LNCAP (cell line): Measurements from ENCODE around the gene UGT1A5.

Experiments used
- TF ChIP-seq, protein P1 (sequence below): fragments of 450-650 bp; IDR thresholded peaks from 2 replicates; pipeline ENCODE4 v1.5.1; 2017; ENCODE audit warnings: mild to moderate bottlenecking

The UGT1A5 gene

GRCh38 chr2:233798335-233799086 is 85.8 kb downstream of the UGT1A5 start:
- TF ChIP-seq, protein P1, sequence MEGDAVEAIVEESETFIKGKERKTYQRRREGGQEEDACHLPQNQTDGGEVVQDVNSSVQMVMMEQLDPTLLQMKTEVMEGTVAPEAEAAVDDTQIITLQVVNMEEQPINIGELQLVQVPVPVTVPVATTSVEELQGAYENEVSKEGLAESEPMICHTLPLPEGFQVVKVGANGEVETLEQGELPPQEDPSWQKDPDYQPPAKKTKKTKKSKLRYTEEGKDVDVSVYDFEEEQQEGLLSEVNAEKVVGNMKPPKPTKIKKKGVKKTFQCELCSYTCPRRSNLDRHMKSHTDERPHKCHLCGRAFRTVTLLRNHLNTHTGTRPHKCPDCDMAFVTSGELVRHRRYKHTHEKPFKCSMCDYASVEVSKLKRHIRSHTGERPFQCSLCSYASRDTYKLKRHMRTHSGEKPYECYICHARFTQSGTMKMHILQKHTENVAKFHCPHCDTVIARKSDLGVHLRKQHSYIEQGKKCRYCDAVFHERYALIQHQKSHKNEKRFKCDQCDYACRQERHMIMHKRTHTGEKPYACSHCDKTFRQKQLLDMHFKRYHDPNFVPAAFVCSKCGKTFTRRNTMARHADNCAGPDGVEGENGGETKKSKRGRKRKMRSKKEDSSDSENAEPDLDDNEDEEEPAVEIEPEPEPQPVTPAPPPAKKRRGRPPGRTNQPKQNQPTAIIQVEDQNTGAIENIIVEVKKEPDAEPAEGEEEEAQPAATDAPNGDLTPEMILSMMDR = no peak

- TF ChIP-seq, protein P1 = no peak
Measured at GRCh38 chr2:233799087-233799665, 86.5 kb downstream of the UGT1A5 start.

DNA sequence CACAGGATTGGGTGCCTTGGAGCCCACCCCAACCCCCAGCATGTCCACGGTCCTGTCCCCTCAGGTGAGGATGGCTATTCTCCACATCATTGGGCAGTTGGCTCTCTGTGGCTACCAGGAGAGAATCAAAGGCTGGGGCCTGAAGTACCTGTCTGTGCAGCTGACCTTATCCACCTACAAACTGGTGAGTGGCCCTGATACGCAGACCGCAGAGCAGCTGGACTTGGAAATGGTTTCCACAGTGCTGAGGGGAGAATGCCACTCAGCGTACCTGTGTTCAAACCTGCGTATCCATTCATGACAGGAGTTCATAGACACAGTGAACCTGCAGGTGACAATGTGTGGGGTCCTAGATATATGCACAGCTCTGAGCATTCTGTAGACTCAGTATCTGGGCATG is 87.0 kb downstream of the UGT1A5 start:
- TF ChIP-seq, protein P1 = no peak

GRCh38 chr2:233800208-233800607 is 87.5 kb downstream of the UGT1A5 start:
- TF ChIP-seq, protein P1 = no peak

DNA sequence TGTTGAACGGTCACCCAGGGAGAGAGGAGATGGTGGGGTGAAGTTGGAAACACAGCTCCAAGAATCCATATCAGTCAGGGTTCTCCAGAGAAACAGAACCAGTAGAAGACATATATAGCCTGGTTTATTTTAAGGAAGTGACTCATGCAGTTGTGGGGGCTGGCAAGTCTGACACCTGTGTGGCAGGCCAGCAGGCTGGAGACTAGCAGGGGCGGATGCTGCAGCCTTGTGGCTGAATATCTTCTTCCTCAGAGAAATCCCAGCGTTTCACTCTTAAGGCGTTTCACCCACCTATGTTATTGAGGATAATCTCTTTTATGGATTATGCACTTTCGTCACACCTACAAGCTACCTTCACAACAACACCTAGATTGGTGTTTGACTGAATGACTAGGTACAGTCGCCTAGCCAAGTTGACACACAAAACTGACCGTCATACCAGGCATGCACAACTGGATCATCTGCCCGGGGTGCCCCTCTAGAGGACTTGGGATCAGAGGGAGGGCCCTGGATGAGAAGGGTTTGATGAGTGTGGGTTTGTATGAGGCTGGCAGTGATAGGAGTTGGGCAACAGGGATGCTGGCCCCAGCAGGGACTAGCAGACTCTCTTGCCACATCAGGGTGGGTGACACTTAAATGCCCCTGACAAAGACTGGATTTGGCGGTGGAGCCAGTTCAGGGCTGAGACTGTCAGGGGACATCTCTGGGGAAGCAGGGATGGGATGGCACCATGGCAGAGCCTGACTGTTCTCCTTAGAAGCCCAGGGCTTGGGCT is 88.8 kb downstream of the UGT1A5 start:
- TF ChIP-seq, protein P1 = no peak

DNA sequence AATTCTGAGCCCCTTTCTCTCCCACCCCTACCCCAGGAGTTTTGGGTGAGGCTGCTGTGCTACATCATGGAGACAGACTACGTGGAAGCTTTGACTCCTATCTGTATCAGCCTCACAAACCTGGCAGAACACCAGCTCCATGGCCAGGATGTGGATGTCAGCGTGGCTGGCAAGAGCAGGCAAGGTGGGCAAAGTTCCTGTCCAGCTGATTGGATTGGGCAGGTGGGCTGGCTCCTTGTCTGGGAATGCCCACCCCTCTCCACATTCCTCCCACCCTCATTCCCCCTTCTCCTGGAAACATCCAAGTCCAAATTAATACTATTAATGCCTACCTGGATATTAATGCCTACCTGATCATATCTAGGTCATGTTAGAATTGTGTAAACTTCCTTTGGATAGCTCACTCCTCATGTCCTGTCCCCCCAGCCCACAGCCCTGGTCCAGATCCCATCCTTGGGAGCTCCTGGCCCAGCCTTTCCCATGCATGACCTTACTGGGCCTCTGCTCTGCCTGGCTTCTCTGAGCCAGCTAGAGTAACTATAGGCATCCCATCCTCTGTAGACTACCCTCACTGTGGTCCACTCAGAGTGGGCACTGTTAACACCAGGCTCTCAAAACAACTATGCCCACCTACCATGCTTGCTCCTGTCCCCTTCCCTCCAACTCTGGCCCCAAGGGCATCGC is 89.6 kb downstream of the UGT1A5 start:
- TF ChIP-seq, protein P1 = no peak

DNA sequence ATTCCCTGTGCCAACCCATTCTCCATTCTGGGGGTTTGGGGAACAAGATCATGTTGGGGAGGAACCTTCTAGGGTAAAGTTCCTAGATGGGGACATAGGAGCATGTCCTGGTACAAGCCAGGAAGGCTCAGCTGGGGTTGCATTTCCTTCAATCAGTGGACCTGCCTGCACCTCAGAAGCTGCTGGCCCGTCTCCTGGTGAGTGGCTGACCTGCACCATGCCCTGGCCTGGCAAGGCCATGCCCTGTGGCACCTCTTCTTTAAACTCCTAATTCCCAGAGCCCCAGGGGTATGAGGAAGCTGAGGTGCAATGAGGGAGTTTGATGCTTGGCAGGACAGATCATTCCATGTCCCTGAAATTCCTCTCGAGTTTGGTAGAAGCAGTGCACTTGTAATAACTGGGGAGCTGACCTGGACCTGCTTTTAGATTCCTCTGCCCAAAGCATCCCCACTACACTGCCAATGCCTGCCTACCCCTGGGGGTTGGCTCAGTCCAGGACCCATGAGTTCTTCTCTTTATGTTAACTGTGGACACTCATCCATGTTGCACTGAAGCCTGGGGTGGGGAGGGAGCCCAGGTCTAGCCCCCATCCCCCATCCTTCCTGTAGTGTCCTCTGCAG is 90.7 kb downstream of the UGT1A5 start:
- TF ChIP-seq, protein P1 = no peak
